SK-N-DZ (cell line): ENCODE measurements around the gene ZFPL1.
A peak's percentile ranks its signal among the peaks of the same experiment; 100 is the strongest.

ENCODE experiments used
- DNase-seq: peaks from one replicate; pipeline ENCODE4 v3.0.0-alpha.2; 2015; ENCODE audit warnings: low spot score

The ZFPL1 gene

GRCh38 chr11:65090628-65091027 lies 6.6 kb downstream of the ZFPL1 start:
- no peak for DNase-seq

- DNase-seq = no peak
These were observed 11.4 kb downstream of the ZFPL1 start for GRCh38 chr11:65095427-65095826.

- peak; percentile 93 for DNase-seq
These were observed 12.2 kb downstream of the ZFPL1 start, which contains the start of gene VPS51 for GRCh38 chr11:65095974-65096806. TSS of gene VPS51 (plus strand) at chr11:65096214. CDS start at chr11:65096251, 37 bp downstream.

DNA sequence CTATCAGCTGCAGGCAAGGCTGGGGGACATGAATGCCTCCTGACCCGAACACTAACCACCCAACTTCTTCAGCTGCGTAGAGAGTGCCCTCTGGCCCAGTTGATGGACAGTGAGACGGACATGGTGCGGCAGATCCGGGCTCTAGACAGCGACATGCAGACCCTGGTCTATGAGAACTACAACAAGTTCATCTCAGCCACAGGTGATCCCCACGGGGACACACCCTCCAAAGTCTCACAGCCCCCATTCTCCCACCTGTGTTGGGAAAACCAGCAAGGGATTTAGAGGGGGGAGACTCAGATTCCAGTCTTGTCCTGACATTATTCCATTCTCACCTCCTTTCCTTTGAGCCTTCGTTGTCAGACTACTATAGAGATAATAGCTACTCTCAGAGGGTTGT lies 12.9 kb downstream of the ZFPL1 start:
- no peak for DNase-seq

DNA sequence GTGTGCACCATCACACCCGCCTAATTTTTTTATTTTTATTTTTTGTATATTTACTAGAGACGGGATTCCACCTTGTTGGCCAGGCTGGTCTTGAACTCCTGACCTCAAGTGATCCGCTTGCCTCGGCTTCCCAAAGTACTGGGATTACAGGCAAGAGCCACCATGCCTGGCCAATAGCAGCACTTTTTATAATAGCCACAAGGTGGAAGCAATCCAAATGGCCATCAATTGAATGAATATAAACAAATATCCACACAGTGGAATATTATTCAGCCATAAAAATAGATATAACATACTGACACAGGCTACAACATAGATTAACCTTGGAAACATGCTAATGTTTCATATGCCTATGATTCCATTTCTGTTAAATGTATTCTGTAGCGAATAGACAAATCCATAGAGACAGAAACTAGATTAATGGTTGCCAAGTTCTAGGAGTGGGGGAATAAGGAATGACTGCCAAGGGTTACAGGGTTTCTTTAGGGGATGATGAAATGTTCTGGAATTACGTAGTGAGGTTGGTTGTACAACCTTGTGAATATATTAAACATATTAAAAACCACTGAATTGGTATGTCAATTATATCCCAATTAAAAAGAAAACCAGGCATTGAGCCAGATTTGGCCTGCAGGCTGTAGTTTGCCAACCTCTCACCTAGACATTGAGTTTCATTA lies 16.8 kb downstream of the ZFPL1 start:
- no peak for DNase-seq

DNA sequence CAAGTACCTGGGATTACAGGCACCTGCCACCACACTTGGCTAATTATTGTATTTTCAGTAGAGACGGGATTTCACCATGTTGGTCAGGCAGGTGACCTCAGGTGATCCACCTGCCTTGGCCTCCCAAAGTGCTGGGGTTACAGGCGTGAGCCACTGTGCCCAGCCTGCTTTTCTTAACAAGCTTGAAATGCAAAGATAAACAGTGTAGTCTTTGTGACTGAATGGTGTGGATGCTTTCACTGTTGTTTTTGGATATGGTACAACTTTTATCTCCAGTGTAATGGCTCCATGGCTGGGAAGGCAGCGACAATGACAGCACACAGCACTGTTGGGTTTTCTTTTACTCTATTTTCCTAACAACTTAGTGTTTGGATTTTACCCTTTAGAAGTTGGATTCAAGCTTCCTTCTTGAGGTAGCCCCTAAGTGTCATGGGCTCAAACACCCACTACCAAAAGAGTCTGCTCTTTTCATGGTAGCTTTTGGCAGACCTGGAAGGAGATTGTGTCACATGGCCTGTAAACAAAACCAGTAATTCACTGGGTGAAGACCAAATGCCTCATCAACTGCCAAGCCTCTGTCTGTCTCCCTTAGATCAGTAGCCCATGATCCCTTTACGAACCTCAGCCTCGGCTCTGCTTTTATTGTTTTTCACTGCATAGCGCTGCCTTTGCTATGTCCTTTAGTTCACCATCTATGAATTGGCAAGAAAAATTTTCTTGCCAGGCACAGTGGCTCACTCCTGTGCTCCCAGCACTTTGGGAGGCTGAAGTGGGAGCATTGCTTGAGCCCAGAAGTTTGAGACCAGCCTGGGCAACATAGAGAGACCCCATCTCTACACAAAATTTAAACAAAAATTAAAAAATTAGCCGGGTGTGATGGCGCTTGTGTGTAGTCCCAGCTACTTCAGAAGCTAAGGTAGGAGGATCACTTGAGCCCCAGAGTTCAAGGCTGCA lies 18.4 kb downstream of the ZFPL1 start:
- no peak for DNase-seq

DNA sequence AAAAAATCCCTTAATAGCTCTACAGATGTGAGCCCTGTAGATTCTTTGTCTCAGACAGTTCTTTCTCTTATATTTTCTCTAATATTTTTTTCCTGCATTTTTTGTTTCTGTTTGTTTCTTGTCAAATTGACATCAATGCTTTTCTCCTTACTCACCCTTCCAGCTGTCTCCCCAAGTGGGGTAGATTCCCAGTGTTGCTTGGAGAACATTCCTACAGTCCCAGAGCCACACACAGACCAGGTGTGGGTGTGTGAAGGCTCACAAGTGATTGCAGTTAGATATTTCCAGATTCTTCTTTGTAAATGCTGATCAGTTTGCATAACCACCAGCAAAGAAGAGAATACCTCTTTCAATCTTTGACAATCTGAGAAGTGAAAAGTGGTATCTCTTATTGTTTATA lies 19.5 kb downstream of the ZFPL1 start:
- no peak for DNase-seq

DNA sequence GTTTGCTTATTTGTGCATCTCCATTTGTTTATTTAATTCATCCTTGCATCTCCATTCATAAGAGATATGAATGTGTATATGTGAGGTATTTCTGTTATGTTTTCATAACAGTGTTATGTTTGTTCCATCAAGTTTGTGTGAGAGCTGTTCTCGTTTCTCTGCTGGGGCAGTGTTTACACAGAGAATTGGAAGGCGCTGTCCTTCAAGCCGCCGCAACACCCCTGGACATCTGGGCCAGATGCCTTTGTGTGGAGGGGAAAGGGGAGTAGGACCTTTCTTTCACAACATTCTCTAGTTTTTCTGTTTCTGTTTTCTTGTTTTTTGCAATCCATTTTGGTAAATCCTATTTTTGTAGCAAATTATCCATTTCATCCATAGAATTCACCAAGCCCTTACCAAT lies 20.6 kb downstream of the ZFPL1 start:
- no peak for DNase-seq

DNA sequence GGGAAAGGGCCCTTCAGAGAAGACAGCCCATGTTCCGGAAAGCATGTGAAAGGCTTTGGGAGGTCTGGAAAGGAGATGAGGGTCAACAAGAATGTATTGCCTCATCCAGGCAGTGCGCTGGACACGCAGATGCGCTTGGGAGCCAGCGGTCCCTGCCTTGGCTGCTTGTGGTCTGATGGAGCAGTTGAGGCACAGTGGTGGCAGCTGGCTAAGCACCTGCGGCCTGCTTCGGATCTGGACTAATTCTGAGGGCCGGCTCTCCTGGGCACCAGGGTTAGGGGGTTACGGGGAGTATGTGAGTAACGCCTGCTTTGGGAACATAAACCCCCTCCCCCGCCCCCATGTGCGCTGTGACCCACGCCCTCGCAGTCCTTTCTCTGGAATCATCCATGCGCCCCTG lies 23.1 kb downstream of the ZFPL1 start:
- DNase-seq = no peak

DNA sequence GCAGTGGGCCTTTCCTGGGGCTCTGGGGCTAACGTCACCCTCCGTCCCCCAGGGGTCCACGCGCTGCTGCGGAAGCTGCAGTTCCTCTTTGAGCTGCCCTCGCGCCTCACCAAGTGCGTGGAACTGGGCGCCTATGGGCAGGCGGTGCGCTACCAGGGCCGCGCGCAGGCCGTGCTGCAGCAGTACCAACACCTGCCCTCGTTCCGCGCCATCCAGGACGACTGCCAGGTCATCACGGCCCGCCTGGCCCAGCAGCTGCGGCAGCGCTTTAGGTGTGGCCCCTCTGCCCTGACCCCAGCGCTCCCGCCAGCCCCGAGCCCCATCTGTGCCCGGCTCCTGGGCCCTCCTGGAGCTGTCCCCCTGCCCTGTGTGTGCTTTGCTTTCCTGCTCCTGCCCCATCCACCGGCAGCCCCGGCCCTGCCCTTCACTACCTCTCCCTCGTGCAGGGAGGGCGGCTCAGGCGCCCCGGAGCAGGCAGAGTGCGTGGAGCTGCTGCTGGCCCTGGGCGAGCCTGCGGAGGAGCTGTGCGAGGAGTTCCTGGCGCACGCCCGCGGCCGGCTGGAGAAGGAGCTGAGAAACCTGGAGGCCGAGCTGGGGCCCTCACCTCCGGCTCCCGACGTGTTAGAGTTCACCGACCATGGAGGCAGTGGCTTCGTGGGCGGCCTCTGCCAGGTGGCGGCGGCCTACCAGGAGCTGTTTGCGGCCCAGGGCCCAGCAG lies 23.9 kb downstream of the ZFPL1 start:
- DNase-seq = no peak

GRCh38 chr11:65108469-65109123 lies 24.6 kb downstream of the ZFPL1 start:
- DNase-seq = no peak

DNA sequence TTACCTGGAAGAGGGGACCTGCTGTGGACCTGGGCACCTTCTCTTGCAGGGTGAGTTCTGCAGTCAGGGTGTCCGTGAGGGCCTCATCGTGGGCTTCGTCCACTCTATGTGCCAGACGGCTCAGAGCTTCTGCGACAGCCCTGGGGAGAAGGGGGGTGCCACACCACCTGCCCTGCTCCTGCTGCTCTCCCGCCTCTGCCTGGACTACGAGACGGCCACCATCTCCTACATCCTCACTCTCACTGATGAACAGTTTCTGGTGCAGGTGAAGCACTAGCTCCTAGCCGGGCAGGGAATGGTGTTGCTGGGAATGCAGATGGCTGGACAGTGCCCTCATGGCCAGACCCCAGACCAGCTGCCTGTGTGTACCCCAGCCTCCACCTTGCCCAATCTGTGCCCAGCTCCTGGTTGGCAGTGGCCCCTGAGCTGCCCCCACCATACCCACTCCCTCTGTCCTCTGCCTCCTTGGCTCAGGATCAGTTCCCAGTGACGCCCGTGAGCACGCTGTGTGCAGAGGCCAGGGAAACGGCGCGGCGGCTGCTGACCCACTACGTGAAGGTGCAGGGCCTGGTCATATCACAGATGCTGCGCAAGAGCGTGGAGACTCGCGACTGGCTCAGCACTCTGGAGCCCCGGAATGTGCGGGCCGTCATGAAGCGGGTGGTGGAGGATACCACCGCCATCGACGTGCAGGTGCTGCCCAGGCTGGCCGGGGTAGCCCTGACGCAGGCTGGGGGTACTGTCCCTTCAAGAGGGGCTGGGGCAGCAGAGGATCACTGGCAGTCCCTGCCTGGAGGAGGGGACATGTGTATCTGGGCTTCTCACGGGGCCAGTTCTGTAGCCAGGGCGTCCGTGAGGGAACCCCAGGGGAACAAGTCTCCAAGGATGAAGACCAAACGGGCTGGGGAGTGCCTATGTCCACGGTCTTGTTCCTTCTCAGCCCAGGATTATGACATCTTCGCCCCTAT lies 25.5 kb downstream of the ZFPL1 start:
- DNase-seq = no peak

DNA sequence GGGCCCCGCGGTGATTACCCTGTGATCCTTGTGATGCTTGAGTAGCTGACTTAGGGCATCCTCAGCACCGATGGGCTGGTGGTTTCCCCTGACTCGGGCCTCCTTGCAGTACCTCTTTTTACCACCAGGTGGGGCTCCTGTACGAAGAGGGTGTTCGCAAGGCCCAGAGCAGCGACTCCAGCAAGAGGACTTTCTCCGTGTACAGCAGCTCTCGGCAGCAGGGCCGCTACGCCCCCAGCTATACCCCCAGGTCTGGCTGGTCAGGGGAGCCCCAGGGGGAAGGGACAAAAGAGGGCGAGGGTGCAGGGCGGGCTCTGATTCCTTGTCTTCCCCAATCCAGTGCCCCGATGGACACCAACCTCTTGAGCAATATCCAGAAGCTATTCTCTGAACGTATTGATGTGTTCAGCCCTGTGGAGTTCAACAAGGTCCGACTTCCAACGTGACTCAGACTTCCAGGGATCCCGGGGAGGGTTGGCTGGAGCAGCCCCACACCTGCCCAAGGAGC lies 26.4 kb downstream of the ZFPL1 start:
- DNase-seq = peak; percentile 83

GRCh38 chr11:65111159-65111743 lies 27.2 kb downstream of the ZFPL1 start:
- no peak for DNase-seq

DNA sequence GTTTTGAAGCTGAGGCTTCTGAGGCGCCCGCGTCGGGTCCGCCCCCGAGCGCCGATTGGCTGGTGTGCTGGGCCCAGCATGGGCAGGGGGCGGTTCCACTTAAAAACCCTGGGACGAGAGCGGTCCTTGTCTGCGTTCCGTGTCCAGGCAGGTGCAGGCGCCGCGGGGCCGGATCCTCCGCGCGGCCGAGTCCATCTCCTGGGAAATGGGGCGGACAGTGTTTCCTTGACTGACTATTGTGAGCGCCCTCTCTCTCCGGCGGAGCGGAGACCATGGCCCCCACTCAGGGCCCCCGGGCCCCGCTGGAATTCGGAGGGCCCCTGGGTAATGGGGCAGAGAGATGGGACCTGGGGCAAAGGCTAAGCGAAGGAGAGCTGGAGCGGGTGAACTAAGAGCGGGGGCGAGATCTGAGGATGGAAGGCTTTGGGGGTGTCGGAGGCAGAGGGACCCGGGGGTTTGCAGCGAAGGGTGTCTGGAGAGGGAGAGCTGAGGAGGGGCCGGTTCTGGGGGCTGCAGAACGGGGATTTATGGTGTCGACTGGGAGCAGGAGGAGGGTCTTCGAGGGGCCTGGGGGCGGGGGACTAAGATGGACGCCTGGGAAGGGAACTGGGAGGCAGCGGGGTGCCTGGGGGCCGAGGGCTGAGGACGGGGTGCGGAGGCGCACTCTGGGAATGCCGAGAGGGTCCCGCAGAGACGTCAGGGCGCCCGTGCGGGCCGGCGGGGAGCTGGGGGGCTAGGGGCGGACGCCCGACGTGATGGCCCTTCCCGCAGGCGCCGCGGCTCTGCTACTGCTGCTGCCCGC lies 27.9 kb downstream of the ZFPL1 start, which contains the start of gene TM7SF2:
Gene TM7SF2 (plus strand): TSS at position 129 of the 802 bp plus-strand sequence. CDS start 144 bp downstream, at position 273.
- peak; percentile 96 for DNase-seq

DNA sequence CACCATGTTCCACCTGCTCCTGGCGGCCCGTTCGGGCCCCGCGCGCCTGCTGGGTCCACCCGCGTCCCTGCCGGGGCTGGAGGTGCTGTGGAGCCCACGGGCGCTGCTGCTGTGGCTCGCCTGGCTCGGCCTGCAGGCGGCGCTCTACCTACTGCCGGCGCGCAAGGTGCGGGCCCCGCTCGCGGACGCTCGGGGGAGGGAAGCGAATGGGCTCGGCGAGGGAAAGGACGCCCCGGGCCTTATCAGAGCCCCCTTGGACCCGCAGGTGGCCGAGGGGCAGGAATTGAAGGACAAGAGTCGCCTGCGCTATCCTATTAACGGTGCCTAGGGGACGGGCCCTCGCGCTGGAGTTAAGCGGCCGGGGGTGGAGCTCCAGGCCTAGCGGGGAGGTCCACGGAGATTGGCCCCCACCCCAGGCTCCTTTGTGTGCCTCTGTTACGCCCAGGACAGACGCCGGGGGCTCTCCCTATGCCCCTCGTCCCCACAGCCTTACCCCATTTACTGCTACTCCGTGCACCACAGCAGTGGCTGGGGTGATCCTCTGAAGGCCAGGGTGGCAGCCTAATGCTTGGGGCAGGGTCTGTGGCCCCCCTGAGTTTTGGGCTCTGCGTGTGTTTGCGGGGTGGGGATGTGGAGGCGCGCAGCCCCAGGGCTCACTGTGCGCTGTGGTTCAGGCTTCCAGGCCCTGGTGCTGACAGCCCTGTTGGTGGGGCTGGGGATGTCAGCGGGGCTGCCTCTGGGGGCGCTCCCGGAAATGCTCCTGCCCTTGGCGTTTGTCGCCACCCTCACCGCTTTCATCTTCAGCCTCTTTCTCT lies 28.7 kb downstream of the ZFPL1 start:
- peak; percentile 68 for DNase-seq

DNA sequence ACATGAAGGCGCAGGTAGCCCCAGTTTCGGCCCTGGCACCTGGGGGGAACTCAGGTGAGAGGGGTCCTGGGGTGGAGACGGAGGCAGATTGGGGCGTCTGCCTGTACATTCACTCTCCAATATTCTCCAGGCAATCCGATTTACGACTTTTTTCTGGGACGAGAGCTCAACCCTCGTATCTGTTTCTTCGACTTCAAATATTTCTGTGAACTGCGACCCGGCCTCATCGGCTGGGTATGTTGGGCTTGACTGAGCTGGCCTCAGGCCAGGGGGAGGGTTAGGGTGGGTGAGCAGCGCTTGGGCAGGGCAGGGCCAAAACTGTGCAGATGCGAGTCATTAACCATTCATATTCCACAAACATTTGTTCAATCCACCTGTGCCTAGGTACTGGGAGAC lies 29.3 kb downstream of the ZFPL1 start:
- no peak for DNase-seq
